NCI-H82 treated with DMSO at 0.1 percent for 48 hours (cell line): ENCODE results near the gene MCC.

Source experiments
- DNase-seq: peaks from one replicate; lab custom pipeline; 2025; ENCODE audit not compliant: unreplicated experiment; lab: John Stamatoyannopoulos, UW

Gene MCC

GRCh38 chr5:113204525-113205161, 283.6 kb downstream of the MCC start:
- DNase-seq: no peak

- DNase-seq: peak; percentile 26
Measured at GRCh38 chr5:113203916-113204315, 284.3 kb downstream of the MCC start.

GRCh38 chr5:113202746-113203716, 285.2 kb downstream of the MCC start:
- peak; percentile 97 for DNase-seq

GRCh38 chr5:113202287-113202686, 286.0 kb downstream of the MCC start:
- peak; percentile 35 for DNase-seq

GRCh38 chr5:113201715-113202114, 286.5 kb downstream of the MCC start:
- DNase-seq: no peak

- DNase-seq: no peak
Measured at GRCh38 chr5:113199122-113199905, 288.9 kb downstream of the MCC start.

GRCh38 chr5:113197456-113198200, 290.6 kb downstream of the MCC start:
- no peak for DNase-seq

- no peak for DNase-seq
Measured at GRCh38 chr5:113195771-113196170, 292.5 kb downstream of the MCC start.

- DNase-seq: no peak
Measured at GRCh38 chr5:113195251-113195650, 293.0 kb downstream of the MCC start.

- no peak for DNase-seq
Measured at GRCh38 chr5:113194591-113194990, 293.7 kb downstream of the MCC start.

- no peak for DNase-seq
Measured at GRCh38 chr5:113194125-113194524, 294.1 kb downstream of the MCC start.

- no peak for DNase-seq
Measured at GRCh38 chr5:113193311-113193978, 294.8 kb downstream of the MCC start.

GRCh38 chr5:113192541-113192940, 295.7 kb downstream of the MCC start:
- no peak for DNase-seq

GRCh38 chr5:113190347-113190746, 297.9 kb downstream of the MCC start:
- no peak for DNase-seq

GRCh38 chr5:113189291-113189690, 299.0 kb downstream of the MCC start:
- no peak for DNase-seq

GRCh38 chr5:113188436-113188835, 299.8 kb downstream of the MCC start:
- no peak for DNase-seq

GRCh38 chr5:113187906-113188305, 300.3 kb downstream of the MCC start:
- DNase-seq: no peak

- DNase-seq: no peak
Measured at GRCh38 chr5:113186061-113186460, 302.2 kb downstream of the MCC start.

- DNase-seq: peak; percentile 86
Measured at GRCh38 chr5:113183694-113184093, 304.6 kb downstream of the MCC start.

- DNase-seq: peak; percentile 93
Measured at GRCh38 chr5:113182658-113183344, 305.5 kb downstream of the MCC start.
